Stimulated activated CD4-positive, alpha-beta T cell treated with anti-CD3 and anti-CD28 coated beads, Interleukin-4, amount 100 ng/mL, for 4 hours (primary cell): Measurements from ENCODE around the gene SKIL.

Experiments
- DNase-seq, 2 experiments: peaks; one replicate each; pipeline ENCODE4 v3.0.0-alpha.2; 2020

The SKIL gene

GRCh38 chr3:170441412-170441811 is 83.9 kb downstream of the SKIL start:
- DNase-seq = no peak

GRCh38 chr3:170442947-170443346 is 85.4 kb downstream of the SKIL start:
- no peak for DNase-seq

- DNase-seq = no peak
These were observed 85.9 kb downstream of the SKIL start for GRCh38 chr3:170443457-170443856.
